SK-N-SH (cell line): Measurements from ENCODE around the gene NRBP1. TPM values are rescaled to one million over a fixed set of nuclear protein-coding genes. Genes with fewer than 3 reads are reported as not detected.

Experiments
- CTCF ChIA-PET: fragments of 300-600, 350-600 bp; formaldehyde crosslinking; extraction: SDS; loops from one replicate; lab custom pipeline; 2021; lab: Yijun Ruan, JAX
- POLR2A ChIA-PET: fragments of 350-600 bp; sonication (Branson Sonifier 250); formaldehyde crosslinking; extraction: SDS; loops from one replicate; lab custom pipeline; 2020; ENCODE audit warnings: antibody characterized with exemption, inconsistent platforms; lab: Yijun Ruan, JAX
- DNase-seq: peaks from one replicate; pipeline ENCODE4 v3.0.0; 2012
- H2AFZ ChIP-seq: fragments of 200-600 bp; sonication (generic); 2 replicates; pipeline ENCODE4 v1.8.1; 2016; ENCODE audit warnings: antibody characterized with exemption, mild to moderate bottlenecking, low read depth
- H3F3A ChIP-seq: fragments of 200-600 bp; sonication (generic); replicated peaks from 2 replicates; pipeline ENCODE3; 2016; ENCODE audit warnings: antibody characterized with exemption, mild to moderate bottlenecking; ENCODE audit not compliant: insufficient read depth
- H3K27ac ChIP-seq, 2 experiments: fragments of 200-500 bp in 1 of 2; fragments of 200-600 bp in 1 of 2; sonication (Bioruptor generic) in 1 of 2; sonication (generic), shearing (Covaris generic) in 1 of 2; 2 replicates each; pipeline versions ENCODE4 v1.5.1 to v1.6.1; 2014 to 2016; ENCODE audit warnings: low read depth in 2 of 2, inconsistent platforms in 1 of 2, low read length in 1 of 2, mild to moderate bottlenecking in 1 of 2, mixed read lengths in 1 of 2
- H3K27me3 ChIP-seq: fragments of 200-600 bp; sonication (generic), shearing (Covaris generic); 2 replicates; pipeline ENCODE4 v1.6.1; 2016; ENCODE audit warnings: mixed run types; ENCODE audit not compliant: insufficient read depth
- H3K36me3 ChIP-seq, 2 experiments: fragments of 200-500 bp in 1 of 2; fragments of 200-600 bp in 1 of 2; sonication (Bioruptor generic) in 1 of 2; sonication (generic) in 1 of 2; replicated peaks in 1 of 2; 2 replicates each; pipeline versions ENCODE3 to v1.5.1; 2014 to 2016; ENCODE audit warnings: low read length in 1 of 2, mild to moderate bottlenecking in 1 of 2; ENCODE audit not compliant: insufficient read depth in 2 of 2, control insufficient read depth in 1 of 2
- H3K4me1 ChIP-seq, 2 experiments: fragments of 200-500 bp in 1 of 2; fragments of 200-600 bp in 1 of 2; sonication (Bioruptor generic) in 1 of 2; sonication (generic), shearing (Covaris generic) in 1 of 2; 2 replicates each; pipeline versions ENCODE4 v1.5.1 to v1.6.1; 2014 to 2016; ENCODE audit warnings: low read depth in 1 of 2, low read length in 1 of 2, mixed run types in 1 of 2; ENCODE audit not compliant: insufficient read depth in 2 of 2, control insufficient read depth in 1 of 2
- H3K4me2 ChIP-seq: fragments of 200-600 bp; sonication (generic), shearing (Covaris generic); 2 replicates; pipeline ENCODE4 v1.6.1; 2017; ENCODE audit warnings: mixed run types
- H3K4me3 ChIP-seq, 2 experiments: fragments of 200-500 bp in 1 of 2; fragments of 200-600 bp in 1 of 2; sonication (Bioruptor generic) in 1 of 2; sonication (generic), shearing (Covaris generic) in 1 of 2; 2 replicates each; pipeline versions ENCODE4 v1.5.1 to v1.8.1; 2014 to 2016; ENCODE audit warnings: low read depth in 2 of 2, inconsistent platforms in 1 of 2, low read length in 1 of 2, mild to moderate bottlenecking in 1 of 2, mixed read lengths in 1 of 2, moderate library complexity in 1 of 2
- H3K79me2 ChIP-seq: fragments of 200-600 bp; sonication (generic); 2 replicates; pipeline ENCODE4 v1.8.1; 2017; ENCODE audit warnings: mild to moderate bottlenecking; ENCODE audit not compliant: insufficient read depth
- H3K9ac ChIP-seq: fragments of 200-600 bp; sonication (generic); 2 replicates; pipeline ENCODE4 v1.6.1; 2017; ENCODE audit warnings: mixed run types
- H3K9me2 ChIP-seq: fragments of 200-600 bp; sonication (generic); 2 replicates; pipeline ENCODE4 v1.6.1; 2017; ENCODE audit warnings: mixed run types
- H3K9me3 ChIP-seq: fragments of 200-600 bp; sonication (generic); 2 replicates; pipeline ENCODE4 v1.6.1; 2017; ENCODE audit warnings: mixed run types, mild to moderate bottlenecking, moderate library complexity
- H4K20me1 ChIP-seq: fragments of 200-600 bp; sonication (generic); 2 replicates; pipeline ENCODE4 v1.6.1; 2017; ENCODE audit warnings: mild to moderate bottlenecking, mixed run types; ENCODE audit not compliant: insufficient read depth
- CHD2 ChIP-seq: fragments of 150-350 bp; IDR thresholded peaks from 2 replicates; pipeline ENCODE4 v1.6.1; 2018; ENCODE audit warnings: low read length; ENCODE audit not compliant: partially characterized antibody
- FOSL2 ChIP-seq: IDR thresholded peaks from 2 replicates; pipeline ENCODE4 v1.4.0; 2012; ENCODE audit warnings: low read depth, mild to moderate bottlenecking, moderate library complexity, borderline replicate concordance
- FOXJ3 ChIP-seq: sonication (generic); formaldehyde crosslinking; IDR thresholded peaks from 2 replicates; pipeline ENCODE4 v1.5.1; 2020; ENCODE audit warnings: mild to moderate bottlenecking, missing genetic modification reagents
- FOXM1 ChIP-seq: IDR thresholded peaks from 2 replicates; pipeline ENCODE4 v1.4.0; 2012; ENCODE audit warnings: low read depth, mild to moderate bottlenecking
- GABPA ChIP-seq: IDR thresholded peaks from 2 replicates; pipeline ENCODE4 v1.4.0; 2012; ENCODE audit warnings: low read depth, mild to moderate bottlenecking
- JUND ChIP-seq: IDR thresholded peaks from 2 replicates; pipeline ENCODE4 v1.4.0; 2012
- NRF1 ChIP-seq: IDR thresholded peaks from 2 replicates; pipeline ENCODE4 v1.6.1; 2012; ENCODE audit warnings: low read depth, mild to moderate bottlenecking, low read length
- RXRA ChIP-seq: IDR thresholded peaks from 2 replicates; pipeline ENCODE4 v1.4.0; 2012; ENCODE audit warnings: low read depth, mild to moderate bottlenecking, borderline replicate concordance
- SIN3A ChIP-seq: IDR thresholded peaks from 2 replicates; pipeline ENCODE4 v1.6.1; 2012; ENCODE audit warnings: low read depth, mild to moderate bottlenecking, low read length, moderate library complexity, borderline replicate concordance
- SMC3 ChIP-seq: IDR thresholded peaks from 2 replicates; pipeline ENCODE4 v1.6.1; 2012; ENCODE audit warnings: low read depth, low read length, improper control_type of control experiment
- TAF1 ChIP-seq: IDR thresholded peaks from 2 replicates; pipeline ENCODE4 v1.6.1; 2012; ENCODE audit warnings: low read depth, mild to moderate bottlenecking, low read length, moderate library complexity, borderline replicate concordance
- TCF12 ChIP-seq: IDR thresholded peaks from 2 replicates; pipeline ENCODE4 v1.4.0; 2012
- TEAD4 ChIP-seq: IDR thresholded peaks from 2 replicates; pipeline ENCODE4 v1.4.0; 2012; ENCODE audit warnings: mild to moderate bottlenecking, borderline replicate concordance; ENCODE audit not compliant: insufficient read depth
- WGBS: methylation state at CpG from one replicate; pipeline ENCODE4 v1.1.6; 2017; ENCODE audit warnings: low lambda C conversion rate; 5-methylcytosine and 5-hydroxymethylcytosine counted together
- polyA plus RNA-seq, 3 experiments: library from polyadenylated mRNA; depleted of rRNA; stranded (reverse); fragments of >200 nt; gene quantifications; 2 replicates each; pipeline ENCODE4 v1.2.3, GENCODE V29; 2012
- TF ChIP-seq, protein P1 (sequence below): IDR thresholded peaks from 2 replicates; pipeline ENCODE4 v1.6.1; 2012; ENCODE audit warnings: mild to moderate bottlenecking, low read depth, low read length, moderate library complexity
- TF ChIP-seq, protein P2 (sequence below): fragments of 150-350 bp; IDR thresholded peaks from 2 replicates; pipeline ENCODE4 v1.6.1; 2016; ENCODE audit warnings: mild to moderate bottlenecking, low read depth, low read length
- TF ChIP-seq, protein P3 (sequence below): IDR thresholded peaks from 2 replicates; pipeline ENCODE4; 2012

NRBP1 gene
- polyA plus RNA-seq, 1 of the 3 experiments (the other 2 are of a cell fraction), result 182 TPM

DNA sequence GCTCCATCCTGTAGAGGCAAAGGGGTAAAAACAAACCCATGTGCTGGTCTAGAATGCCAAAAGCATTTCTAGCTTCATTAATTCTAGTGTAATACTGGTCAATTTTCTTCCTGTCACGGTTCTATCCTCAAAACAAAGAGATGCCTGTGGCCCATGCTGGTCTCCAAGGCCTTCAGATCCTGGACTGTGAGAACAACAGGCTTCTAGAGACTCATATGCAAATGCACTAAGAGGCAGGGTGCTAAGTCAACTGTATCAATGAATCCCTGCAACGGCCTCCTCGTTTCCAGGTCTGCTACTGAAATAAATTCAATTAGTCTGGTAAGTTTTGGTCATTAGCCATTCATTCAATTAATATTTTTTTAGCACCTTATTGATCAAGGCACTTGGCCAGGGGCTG, 57.1 kb downstream of the NRBP1 start:
- Histone ChIP-seq H4K20me1 (no peaks in the 10 kb centered on the region), H3K4me1 (peaks cover 0 to 12% of the 10 kb centered on the region in 2 experiments; a peak in 2 of 4 replicates), H3K27me3 (no peaks in the 10 kb centered on the region), H3K36me3 (peaks cover 14 to 20% of the 10 kb centered on the region in 2 experiments), H2AFZ (no peak overlapping the region), H3K4me3 (no peak overlapping the region), H3K4me2 (no peak overlapping the region), H3K9me3 (no peaks in the 10 kb centered on the region), H3K79me2 (peaks cover 12% of the 10 kb centered on the region; the same call in 1 of the 2 replicates), H3K9ac (no peak overlapping the region), H3F3A (no peaks in the 10 kb centered on the region), H3K9me2 (no peaks in the 10 kb centered on the region), H3K27ac (no peak overlapping the region)
- no peak for DNase-seq
- ChIA-PET POLR2A (interaction anchor here (0.6 kb wide), 1 partner anchor 75 kb away, joined by 5 read pairs; no protein-coding TSS in a partner anchor), CTCF (interaction anchor here (2.3 kb wide), 1 partner anchor 77 kb away, joined by 5 read pairs; no protein-coding TSS in a partner anchor)
- WGBS, result 79% methylated on average over 3 of the region's 3 CpGs
- TF ChIP-seq RXRA (no peak), FOXJ3 (no peak), FOXM1 (no peak), TCF12 (no peak), NRF1 (no peak), TAF1 (no peak), SMC3 (no peak), CHD2 (no peak), TEAD4 (no peak), JUND (no peak), GABPA (no peak), FOSL2 (no peak), SIN3A (no peak)
- TF ChIP-seq, protein P1, sequence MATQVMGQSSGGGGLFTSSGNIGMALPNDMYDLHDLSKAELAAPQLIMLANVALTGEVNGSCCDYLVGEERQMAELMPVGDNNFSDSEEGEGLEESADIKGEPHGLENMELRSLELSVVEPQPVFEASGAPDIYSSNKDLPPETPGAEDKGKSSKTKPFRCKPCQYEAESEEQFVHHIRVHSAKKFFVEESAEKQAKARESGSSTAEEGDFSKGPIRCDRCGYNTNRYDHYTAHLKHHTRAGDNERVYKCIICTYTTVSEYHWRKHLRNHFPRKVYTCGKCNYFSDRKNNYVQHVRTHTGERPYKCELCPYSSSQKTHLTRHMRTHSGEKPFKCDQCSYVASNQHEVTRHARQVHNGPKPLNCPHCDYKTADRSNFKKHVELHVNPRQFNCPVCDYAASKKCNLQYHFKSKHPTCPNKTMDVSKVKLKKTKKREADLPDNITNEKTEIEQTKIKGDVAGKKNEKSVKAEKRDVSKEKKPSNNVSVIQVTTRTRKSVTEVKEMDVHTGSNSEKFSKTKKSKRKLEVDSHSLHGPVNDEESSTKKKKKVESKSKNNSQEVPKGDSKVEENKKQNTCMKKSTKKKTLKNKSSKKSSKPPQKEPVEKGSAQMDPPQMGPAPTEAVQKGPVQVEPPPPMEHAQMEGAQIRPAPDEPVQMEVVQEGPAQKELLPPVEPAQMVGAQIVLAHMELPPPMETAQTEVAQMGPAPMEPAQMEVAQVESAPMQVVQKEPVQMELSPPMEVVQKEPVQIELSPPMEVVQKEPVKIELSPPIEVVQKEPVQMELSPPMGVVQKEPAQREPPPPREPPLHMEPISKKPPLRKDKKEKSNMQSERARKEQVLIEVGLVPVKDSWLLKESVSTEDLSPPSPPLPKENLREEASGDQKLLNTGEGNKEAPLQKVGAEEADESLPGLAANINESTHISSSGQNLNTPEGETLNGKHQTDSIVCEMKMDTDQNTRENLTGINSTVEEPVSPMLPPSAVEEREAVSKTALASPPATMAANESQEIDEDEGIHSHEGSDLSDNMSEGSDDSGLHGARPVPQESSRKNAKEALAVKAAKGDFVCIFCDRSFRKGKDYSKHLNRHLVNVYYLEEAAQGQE, result no peak
- TF ChIP-seq, protein P2, sequence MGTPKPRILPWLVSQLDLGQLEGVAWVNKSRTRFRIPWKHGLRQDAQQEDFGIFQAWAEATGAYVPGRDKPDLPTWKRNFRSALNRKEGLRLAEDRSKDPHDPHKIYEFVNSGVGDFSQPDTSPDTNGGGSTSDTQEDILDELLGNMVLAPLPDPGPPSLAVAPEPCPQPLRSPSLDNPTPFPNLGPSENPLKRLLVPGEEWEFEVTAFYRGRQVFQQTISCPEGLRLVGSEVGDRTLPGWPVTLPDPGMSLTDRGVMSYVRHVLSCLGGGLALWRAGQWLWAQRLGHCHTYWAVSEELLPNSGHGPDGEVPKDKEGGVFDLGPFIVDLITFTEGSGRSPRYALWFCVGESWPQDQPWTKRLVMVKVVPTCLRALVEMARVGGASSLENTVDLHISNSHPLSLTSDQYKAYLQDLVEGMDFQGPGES, result no peak
- TF ChIP-seq, protein P3, sequence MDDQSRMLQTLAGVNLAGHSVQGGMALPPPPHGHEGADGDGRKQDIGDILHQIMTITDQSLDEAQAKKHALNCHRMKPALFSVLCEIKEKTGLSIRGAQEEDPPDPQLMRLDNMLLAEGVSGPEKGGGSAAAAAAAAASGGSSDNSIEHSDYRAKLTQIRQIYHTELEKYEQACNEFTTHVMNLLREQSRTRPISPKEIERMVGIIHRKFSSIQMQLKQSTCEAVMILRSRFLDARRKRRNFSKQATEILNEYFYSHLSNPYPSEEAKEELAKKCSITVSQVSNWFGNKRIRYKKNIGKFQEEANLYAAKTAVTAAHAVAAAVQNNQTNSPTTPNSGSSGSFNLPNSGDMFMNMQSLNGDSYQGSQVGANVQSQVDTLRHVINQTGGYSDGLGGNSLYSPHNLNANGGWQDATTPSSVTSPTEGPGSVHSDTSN, result no peak
